Fibroblast of skin of left biceps (primary cell): Measurements from ENCODE around the gene DNAI2.
"Not testable (repeated sequence)": the region's sequence is repeated elsewhere in the genome, so short reads cannot be mapped to it uniquely, and the experiment has no call there.

ENCODE experiments used
- DNase-seq, 2 experiments: peaks; one replicate each; pipeline ENCODE4 v3.0.0-alpha.2; 2013; ENCODE audit warnings: low read depth in 2 of 2

DNAI2 gene

DNA sequence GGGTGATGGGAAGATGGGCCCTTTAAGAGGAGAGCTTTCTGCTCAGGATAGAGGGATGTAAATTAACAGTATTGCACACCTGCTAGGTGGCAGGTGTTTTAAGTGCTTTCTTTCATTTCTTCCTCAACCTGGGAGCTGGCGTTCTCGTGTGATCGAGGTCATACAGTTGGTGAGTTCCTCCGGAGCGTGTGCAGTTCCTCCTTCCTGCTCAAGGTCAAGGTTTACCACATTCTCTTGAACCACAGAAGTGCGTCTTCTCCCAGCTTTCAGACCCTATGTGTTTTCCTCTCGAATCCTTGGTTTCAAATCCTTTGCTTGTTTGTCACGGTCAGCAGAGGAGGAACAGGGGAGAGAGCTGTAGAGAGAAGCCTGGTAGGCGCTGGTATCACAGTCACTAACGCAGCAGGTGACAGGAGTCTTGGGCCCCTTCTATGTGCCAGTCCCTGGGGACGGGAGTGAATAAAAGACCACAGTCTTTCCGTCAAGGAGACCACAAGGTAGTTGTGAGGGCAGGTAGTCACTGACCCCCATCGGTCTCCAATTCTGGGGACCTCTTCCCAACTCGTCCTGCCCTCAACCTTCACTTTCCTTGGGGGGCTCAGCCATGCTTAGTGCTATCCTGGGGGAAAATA, 791 bp downstream of the DNAI2 start:
- no peak for DNase-seq

DNA sequence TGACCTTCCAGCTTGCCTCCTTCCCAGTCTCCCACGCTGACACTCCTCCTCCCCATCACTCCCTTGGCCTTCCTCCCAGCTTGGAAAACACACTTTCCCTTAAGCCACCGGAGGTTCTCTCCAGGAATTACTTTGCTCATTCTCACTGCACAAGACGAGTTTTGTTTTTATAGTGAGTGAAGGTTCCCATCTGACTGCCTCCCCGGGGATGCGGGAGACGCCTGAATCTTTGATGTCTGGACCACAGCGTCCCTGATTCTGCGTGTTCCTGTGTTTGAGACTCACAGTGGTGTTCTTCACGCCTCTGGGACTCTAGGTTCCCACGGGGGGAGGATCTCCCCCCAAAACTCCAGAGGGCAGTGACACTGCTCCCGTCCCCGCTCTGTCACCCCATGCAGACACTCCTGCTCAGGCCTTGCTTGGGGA, 2.0 kb downstream of the DNAI2 start:
- no peak for DNase-seq

DNA sequence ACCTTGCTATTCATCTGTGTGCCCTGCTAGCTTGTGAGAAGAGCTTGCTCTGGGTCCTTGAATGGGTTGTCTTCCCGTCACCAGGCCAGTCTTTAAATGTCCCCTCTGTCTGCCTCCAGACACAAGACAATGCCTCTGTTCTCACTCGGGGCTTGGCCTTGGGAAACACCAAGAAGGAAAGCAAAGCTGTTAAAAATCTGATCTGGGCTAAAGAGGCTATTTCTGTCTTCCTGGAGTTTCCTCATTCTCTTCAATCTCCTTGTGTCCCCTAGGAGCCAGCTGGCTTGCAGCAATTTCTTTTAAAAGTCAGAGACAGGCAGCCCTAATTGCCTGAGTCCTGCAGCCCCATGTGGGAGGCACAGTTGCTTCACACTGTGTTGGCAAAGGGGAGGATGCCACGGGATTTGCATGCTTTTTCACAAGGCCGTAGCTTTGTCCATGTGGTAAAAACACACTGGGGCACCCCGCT, 2.5 kb downstream of the DNAI2 start:
- DNase-seq = no peak

DNA sequence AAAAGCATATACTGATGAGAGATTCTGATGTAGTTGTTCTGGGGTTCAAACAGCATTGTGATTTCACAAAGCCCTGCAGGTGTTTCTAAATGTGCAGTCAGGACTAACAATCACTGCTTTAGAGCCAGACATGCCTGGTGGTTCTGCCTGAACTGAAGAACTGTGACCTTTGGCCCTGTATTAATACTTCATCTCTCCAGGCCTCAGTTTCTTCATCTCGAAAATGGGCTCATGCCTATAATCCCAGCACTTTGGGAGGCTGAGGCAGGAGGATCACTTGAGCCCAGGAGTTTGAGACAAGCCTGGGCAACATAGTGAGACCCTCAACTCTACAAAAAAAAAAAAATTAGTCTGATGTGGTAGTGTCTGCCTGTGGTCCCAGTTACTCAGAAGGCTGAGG, 3.9 kb downstream of the DNAI2 start:
- no peak for DNase-seq

DNA sequence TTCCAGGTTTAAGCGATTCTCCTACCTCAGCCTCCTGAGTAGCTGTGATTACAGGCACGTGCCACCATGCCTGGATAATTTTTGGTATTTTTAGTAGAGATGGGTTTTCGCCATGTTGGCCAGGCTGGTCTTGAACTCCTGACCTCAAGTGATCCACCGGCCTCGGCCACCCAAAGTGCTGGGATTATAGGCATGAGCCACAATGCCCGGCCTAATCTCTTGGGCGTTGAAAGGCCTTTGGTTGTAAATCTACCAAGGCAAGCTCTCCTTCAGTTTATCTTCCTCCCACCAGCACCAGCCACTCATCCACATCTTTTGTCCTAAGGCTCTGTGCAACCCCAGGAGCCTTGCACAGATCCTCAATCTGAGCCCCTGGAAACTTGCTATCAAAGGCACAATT, 5.6 kb downstream of the DNAI2 start:
- DNase-seq = not testable (repeated sequence)

DNA sequence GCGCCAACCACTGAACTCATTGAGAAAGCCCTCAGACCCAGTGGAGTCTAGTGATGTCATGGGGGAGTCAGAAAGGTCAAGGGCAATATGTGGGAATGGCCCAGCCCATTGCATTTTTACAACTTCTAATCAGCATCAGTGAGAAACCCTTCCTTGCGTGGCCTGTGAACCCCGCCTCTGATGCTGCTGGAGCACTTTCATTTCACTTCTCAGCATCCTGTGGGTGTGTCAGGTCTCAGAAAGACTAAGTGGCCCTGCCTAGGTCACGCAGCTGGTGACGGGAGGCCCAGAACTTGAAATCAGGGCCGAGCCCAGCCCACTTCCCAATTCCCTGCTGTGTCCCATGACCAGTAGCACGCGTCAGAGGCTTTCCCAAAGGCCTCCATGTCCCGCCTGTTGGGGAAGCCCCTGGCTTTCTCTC, 6.1 kb downstream of the DNAI2 start:
- DNase-seq = no peak

DNA sequence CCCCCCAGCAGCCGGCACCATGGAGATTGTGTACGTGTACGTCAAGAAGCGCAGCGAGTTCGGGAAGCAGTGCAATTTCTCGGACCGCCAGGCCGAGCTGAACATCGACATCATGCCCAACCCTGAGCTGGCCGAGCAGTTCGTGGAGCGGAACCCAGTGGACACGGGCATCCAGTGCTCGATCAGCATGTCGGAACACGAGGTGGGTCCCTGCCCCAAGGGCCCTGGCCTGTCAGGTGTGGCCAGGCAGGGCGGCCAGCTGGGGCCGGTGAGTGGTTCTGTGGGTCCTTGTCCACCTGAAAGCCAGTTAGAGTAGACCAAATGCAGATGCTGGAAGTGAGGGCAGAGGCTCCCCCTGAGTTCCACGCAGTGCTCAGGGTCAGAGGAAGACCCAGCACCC, 7.8 kb downstream of the DNAI2 start:
- DNase-seq = no peak

DNA sequence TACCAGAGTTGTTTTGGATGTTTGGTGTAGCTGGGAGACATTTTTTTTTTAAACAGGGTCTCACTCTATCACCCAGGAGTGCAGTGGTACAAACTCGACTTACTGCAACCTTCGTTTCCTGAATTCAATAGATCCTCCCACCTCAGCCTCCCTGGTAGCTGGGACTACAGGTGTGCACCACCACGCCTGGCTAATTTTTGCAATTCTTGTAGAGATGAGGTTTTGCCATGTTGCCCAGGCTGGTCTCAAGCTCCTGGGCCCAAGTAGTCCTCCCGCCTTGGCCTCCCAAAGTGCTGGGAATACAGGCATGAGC, 8.2 kb downstream of the DNAI2 start:
- DNase-seq = not testable (repeated sequence)

DNA sequence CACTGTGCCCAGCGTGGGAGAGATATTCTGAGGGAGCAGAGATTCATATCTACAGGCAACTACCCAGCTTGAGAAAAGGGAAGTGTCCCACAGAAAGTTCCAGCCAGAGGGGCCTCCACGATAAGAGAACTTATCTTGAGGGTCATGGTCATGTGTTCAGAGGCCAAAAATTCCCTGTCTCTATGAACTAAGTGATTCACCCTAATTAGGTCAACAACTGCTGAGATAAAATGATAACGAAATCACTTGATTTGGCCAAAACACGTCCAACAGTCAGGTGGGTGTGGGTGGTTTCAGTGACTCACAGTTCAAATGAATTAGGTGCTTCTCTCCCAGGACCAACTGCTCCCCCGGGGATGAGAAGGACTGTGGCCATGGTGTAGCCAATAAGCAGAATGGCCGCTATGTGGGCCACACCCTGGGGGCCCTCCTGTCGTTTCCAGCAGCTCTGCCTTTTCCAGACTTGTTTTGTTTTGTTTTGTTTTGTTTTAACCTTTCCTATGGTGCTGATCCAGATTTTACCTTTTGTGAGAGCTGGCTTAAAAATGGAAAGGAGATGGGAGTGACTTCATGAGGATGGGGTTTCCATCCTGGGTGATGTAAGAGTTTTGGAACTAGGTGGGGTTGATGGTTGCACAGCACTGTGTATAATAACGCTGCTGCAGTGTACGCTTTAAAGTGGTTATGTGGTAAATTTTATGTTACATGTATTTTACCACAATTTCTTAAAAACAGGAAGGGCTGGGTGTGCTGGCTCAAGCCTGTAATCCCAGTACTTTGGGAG, 8.7 kb downstream of the DNAI2 start:
- DNase-seq = no peak

DNA sequence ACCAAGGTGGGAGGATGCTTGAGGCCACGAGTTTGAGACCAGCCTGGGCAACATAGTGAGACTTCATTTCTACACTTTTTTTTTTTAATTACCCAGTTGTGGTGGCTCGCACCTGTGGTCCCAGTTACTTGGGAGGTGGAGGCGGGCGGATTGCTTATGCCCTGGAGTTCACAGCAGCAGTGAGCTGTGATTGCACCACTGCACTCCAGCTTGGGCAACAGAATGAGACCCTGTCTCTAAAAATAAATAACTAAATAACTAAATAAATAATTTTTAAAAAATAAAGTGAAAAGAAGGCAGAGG, 9.3 kb downstream of the DNAI2 start:
- DNase-seq = no peak

DNA sequence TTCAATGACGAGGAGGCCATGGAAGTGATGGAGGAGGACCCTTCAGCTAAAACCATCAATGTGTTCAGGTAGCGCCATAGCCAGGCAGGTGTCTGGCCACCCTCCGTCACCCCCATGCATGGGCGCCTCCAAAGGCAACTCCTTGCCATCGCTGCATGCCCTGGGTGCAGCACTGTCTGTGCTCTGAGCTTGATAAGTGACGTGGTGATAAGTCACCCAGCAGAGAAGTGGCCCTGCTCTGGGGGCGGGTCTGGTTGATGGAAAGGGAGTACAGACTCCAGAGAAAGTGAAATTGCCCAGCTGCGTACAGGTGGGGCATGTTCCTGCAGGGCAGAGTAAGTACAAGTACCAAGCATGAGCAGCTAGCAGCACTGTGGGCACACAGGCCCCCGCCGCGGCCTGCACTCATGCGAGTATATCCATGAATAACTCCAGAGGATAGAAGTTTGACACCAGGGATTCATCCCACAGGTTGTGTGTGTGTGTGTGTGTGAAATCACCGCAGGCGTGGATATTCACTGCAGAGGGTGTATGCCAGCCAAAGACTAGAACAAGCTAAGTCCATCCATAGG, 13.1 kb downstream of the DNAI2 start:
- no peak for DNase-seq

DNA sequence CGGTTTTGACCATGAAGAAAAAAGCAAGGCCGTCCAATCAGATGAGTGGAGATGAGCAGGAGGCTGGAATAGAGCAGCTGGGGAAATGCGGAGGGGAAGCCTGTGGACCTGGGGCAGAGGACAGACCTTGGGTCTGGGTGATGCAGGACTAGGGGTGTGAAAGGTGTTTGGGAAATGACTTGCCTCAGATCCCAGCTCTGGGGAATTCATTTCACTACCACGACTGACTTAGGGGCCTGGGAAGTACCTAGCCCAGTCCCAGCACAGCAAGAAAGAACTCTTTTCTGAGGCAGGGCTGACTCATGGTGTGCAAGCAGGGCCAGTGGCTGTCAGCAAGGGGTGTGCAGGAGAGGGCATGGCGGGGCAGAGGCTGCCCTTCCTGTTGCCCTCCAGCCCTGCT, 14.8 kb downstream of the DNAI2 start:
- no peak for DNase-seq

DNA sequence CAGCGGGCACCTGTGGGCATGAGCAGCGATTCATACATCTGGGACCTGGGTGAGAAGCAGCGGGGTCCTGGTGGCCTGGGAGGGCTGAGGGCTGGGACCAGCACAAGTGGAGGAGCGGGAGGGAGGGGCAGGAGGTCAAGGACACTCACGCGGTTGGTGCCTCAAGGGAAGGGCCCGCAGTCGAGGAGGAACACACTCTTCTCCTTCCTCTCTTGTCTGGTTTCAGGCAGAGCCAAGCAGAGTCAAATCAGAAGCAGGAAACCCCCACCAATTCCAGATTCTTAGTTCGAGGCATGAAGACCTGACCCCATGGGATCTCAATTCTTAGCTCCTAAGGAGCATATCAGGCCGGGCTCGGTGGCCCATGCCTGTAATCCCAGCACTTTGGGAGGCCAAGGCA, 15.7 kb downstream of the DNAI2 start:
- DNase-seq = no peak

DNA sequence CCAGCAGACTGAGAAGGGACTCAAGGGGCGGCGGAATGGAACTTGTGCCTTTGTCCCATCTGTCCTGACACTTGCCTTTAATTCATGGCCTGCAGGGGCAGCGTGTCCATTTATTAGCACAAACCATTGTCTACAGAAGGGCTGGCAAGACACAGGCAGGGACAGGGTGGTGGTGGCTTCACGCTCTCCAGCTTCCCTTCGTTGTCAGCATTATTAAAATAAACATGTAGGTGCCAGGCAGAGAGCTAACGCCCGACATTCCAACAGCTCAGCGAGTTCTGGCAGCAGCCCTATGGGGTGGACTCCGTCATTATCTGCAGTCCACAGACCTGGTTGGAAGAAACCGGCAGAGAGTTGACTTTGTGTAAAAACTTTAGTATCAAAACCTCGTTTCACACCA, 16.3 kb downstream of the DNAI2 start:
- no peak for DNase-seq

DNA sequence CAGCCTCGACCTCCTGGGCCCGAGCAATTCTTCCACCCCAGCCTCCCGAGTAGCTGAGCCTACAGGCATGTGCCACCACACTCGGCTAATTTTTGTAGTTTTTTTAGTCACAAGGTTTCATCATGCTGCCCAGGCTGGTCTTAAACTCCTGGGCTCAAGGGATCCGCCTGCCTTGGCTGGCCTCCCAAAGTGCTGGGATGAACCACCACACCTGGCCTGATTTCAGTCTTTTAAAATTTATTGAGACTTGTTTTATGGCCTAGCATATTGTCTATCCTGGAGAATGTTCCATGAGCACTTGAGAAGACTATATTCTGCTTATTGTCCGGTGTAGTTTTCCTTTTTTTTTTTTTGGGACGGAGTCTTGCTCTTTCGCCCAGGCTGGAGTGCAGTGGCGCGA, 18.5 kb downstream of the DNAI2 start:
- DNase-seq = no peak

DNA sequence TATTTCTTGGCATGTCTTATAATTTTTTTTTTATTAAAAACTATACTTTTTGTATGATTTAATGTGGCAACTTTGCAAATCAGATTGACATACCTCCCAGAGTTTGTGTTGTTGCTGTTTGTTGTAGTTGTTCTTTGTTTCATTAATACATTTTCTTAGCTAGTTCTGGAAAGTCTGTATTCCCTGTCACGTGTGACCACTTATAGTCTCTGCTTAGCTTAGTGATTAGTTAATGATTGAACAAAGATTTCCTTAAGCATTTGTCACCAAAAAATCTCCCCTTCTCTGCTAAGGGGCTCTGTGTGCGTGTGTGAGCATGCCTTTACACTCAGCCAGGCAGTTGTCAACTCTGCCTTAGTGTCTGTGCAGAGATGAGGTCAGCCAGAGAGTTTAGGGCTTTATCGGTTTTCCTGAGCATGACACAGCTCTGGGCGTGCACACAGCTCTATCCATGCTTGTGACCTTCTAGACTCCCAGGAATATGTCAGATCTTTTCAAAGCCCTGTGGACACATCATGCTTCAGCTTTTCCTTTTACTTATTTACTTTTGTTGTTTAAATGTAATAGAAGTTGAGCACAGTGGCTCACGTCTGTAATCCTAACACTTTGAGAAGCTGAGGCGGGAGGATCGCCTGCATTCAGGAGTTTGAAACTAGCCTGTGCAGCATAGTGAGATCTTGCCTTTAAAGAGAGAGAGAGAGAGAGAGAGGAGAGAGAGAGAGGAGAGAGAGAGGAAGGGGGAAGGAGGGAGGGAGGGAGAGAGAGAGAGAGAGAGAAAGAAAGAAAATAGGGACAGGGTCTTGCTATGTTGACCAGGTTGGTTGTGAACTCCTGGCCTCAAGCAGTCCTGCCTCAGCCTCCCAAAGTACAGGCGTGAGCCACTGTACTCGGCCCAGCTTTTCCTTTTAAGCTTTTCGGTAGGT, 21.9 kb downstream of the DNAI2 start:
- DNase-seq = no peak

DNA sequence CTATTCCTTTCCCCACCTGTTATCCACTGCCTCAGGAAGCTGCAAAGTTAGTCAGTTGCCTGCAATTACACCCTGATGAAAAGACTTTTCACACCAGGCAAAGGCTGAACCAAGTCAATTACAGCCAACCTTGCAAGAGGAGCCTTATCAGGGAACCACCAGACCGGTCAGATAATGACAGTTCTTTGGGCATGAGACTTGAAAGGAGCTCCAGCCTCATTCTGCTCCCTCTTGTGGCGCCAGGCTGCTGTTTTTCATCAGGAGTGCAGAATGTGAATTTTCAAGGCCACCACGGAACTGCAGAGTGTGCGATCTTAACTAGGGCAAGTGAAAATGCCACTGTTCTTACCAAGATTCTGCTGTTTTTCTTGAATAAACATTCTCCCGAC, 22.5 kb downstream of the DNAI2 start:
- no peak for DNase-seq

DNA sequence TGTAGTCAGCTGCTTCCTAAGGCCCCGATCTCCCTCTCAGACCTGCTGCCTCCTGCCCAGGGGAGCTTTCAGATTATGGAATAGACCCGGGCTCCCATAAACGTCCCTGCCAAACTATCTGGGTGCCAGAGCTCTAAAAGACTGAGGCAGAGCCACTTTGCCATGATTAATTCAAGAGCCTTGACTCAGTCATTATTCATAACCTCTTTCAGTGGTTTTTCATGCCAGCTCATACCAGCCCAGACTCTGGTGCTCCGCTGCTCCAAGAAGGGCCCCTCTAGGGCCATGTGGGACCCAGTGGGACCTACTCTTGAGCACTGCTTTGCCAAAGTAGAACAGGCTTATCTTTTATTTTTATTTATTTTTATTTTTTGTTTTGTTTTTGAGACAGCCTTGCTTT, 23.9 kb downstream of the DNAI2 start:
- no peak for DNase-seq

DNA sequence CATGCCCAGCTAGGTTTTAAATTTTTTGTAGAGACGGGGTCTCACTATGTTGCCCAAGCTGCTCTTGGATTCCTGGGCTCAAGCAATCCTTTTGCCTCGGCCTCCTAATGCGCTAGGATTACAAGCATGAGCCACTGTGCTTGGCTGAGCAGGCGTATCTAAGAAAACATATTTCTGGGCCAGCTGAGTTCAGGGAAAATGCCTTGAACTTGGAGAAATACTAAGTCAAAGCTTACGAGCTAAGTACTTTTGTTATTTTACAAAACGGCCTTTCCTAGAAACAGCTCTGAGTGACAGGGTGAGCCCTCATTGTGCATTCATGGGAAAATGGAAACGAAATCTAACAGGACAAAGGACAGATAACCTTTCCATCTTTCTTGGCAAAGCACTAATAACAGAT, 24.7 kb downstream of the DNAI2 start:
- DNase-seq = no peak

DNA sequence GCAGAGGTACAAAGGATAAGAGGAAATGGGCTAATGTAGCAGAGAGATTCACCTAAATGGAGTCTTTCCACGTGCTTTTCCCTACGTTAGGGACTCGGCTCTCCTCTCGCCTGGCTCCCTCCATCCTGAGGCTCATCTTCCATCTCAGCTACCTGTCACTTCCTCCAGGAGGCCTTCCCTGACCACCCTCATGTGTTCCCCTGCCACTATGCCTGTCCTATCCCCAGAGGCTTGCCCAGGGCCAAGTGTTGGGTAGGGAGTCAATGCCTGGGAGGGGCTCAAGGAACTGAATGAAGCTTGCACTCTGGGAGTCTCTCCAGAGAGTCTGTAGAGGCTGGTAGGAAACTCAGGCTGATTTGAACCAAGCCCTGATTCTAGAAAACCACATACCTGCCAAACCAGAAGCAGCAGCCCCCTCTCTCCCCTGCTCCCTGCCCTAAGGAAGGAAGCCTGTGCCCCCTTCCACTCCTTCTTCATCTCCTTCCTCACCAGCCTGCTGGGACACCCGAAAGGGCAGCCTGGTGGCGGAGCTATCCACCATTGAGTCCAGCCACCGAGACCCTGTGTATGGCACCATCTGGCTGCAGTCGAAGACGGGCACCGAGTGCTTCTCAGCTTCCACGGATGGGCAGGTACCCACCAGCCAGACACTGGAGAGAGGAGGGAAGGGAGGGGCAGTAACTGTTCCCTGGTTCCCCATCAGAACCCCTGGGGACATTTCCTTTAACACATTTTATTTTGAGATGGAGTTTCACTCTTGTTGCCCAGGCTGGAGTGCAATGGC, 25.4 kb downstream of the DNAI2 start:
- no peak for DNase-seq

DNA sequence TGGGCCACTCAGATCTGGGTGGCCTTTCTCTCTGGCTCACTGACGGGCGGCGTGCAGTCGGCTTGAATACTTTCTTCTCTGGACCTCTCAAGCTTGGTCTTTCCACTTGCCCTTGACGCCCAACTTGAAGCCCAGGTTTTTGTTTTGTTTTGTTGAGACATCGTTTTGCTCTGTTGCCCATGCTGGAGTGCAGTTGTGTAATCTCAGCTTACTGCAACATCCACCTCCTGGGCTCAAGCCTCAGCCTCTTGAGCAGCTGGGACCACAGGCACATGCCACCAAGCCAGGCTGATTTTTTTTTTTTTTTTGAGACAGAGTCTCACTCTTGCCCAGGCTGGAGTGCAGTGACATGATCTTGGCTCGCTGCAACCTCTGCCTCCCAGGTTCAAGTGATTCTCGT, 29.3 kb downstream of the DNAI2 start:
- DNase-seq = no peak

DNA sequence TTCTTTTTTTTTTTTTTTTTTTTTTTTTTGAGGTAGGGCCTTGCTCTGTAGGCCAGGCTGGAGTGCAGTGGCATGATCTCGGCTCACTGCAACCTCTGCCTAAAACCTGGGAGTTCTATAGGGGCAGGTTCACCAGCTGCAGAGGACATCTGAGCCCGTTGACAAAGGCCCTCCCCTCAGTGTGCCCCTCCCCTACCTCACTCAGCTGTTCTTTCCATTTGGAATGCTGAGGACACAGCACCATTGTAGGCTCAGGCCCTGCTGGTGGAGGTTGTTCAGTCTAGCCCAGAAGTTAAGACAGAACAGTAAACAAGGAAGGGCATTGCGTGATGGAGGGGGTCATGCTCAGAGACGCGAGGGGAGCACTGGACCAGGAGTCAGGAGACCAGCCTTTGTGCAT, 30.1 kb downstream of the DNAI2 start:
- no peak for DNase-seq
